Inflammatory macrophage (primary cell): ENCODE measurements around the gene MBNL2.

Experiments used
- DNase-seq, 2 donors: peaks; one replicate each; pipeline ENCODE4 v3.0.0-alpha.2; 2020 to 2022

The MBNL2 gene

DNA sequence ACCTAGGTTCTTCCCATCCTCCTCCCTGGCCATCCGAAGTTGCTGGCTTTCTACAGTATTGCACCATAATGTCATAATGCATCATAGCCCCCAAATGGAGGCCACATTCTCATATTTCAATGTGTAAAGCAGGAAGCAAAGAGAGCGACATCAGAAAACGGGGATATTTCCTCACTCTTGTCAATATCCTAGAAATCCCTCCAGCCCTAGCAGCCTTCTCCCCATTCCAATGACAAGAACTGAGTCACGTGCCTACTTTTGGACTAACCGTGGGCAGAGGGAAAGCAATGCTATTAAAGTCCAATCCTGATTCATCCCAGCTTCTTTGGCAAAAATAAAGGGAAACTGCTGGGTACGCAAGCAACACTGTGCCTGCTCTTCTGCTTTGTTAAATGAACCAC is 207.5 kb downstream of the MBNL2 start:
- DNase-seq = peak; percentile 21 to 37

DNA sequence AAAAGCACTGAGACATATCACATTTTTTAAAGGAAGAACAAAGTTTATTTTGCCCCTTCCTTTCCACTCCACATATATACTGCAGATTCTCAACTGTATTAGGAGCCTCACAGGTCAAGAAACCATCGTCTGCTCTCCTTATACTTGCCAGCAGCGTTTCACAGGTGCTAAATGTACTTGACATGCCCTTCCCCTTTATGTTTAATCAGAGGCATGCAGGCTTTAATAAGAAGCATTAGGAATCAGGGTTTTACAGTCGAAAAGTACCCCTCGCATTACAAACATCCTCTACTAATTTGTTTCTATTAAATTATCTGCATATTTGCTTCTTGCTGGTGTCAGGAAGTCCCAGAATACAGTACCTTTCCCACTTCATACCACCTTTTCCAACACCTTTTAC is 208.2 kb downstream of the MBNL2 start:
- no peak for DNase-seq

DNA sequence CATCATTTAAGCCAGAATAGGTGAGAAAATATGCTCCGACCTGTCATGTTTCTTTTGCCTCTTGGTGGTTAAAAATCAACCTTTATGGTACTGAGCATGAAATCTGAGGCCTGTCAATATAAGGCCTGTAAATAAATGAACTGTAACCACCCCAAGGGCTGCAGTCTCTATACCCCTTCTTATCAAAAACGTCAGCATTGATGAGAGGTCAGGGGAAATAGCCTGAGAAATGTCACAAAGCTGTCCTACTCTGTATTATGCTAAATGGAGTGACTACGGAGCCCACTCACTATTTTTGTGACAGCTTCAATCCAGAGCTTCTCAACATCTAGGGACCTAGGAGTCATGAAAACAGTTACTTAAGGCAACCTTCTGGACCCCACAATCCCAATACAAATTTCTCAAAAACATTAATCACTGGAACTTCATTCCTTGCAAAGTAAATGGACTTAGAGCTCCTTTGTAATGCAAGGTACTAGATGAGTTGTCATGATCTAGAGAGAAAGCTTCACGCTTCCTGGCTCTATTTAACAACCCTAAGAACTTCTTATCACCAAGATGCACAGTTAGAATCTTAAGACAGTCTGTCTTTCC is 209.1 kb downstream of the MBNL2 start:
- no peak for DNase-seq

DNA sequence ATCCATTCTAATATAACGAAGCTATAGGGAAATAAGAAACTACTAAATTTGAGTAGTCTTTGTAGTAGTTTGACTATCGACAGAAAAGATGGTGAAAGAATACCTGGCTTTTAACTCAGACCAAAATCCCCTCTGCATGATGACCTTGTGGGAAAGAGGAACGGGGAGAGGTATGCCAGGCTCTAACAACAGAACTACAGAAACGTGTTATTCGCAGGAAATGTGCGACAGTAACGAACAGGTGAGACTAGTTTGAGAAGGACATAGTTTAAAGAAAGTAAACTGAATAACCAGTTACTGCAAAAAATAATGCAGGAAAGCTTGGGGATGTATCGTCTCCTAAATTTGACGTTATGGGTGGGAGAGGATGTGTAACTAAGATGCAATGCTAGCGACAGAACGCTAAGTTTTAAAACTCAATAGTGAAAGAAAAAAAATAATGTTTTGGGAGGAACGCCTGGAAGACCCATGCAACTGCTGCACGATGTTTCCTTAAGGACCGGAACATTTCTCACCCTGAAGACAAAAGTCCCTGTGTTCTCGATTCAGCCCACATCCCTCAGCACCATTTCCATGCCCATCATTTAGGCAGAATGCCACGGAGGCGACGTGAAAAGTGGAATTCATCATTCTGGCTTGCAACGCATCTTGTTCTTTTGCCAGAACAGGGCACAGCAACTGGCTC is 210.2 kb downstream of the MBNL2 start:
- DNase-seq = no peak

DNA sequence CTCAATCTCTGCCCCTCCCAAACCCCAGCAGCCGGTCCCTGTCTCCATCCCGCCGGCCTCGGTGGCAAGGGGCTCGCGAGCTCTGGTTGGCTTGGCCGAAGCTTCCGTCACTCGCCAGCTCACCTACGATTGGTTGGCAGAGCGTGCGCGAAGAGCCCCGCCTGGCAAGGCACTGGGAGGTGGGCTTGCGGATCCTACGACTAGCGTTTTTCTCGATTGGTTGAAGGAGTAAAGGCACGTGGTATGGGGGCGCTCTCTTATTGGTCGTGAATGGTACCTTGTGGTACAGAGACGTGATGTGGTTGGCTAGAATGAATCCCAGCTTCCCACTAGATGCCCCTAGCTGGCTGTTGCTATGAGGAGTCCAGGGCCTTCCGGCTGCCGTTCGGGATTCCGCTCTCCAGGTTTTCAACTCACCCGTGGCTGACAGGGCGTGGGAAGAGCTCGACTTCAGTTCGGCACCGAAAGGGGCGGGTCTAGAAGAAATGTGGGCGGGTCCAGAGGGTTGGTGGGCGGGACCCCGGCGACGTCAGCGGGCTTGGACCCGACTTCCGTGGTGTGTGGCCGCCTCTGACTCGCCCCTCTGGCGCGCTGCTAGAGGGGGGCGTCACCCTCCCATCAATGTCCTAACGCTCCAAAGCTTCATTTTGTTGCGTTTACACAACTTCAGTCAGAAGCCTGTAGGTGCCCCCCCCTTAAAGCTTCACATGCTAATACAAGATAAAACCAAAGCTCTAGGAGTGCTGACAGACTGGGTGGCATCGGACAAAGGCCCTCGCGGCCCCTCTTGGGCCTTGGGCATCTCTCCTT is 211.0 kb downstream of the MBNL2 start:
- peak; percentile 100 for DNase-seq

DNA sequence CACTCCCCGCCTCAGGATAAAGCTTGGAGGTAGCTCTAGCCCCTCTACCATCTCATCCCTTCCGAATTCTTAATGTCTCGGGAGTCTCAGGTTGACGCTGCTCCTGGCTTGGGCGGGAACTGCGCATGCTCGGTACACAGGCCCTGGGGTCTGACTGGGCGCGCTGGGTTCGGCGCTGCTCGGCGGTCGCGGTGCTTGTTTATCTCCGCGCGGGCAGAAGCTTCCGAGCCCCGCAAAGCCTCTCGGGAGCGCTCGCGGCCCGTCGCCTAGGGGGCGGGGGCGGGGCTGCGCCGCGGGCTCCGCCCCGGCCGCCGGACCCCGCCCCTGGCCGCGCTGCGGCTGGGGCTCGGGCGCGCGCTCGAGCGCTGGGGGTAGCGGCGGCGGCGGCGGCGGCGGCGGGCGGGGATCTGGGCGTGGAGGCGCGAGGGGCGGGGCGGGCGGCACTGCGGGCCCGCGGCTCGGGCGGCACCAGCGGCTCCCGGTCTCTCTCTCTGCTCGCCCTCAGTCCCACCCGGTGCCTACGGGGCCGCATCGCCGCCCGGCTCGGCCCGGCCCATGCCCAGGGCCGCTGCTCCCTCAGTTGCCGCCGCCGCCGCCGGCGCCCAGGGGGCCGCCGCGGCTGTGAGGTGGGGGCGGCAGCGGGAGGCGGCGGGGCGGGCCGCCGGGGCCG is 211.7 kb downstream of the MBNL2 start, which contains the start of gene RAP2A:
Gene RAP2A, plus strand, starts transcription at position 443 of the 670 bp plus-strand sequence. CDS start 302 bp downstream, outside the sequence.
- peak; percentile 87 to 94 for DNase-seq

DNA sequence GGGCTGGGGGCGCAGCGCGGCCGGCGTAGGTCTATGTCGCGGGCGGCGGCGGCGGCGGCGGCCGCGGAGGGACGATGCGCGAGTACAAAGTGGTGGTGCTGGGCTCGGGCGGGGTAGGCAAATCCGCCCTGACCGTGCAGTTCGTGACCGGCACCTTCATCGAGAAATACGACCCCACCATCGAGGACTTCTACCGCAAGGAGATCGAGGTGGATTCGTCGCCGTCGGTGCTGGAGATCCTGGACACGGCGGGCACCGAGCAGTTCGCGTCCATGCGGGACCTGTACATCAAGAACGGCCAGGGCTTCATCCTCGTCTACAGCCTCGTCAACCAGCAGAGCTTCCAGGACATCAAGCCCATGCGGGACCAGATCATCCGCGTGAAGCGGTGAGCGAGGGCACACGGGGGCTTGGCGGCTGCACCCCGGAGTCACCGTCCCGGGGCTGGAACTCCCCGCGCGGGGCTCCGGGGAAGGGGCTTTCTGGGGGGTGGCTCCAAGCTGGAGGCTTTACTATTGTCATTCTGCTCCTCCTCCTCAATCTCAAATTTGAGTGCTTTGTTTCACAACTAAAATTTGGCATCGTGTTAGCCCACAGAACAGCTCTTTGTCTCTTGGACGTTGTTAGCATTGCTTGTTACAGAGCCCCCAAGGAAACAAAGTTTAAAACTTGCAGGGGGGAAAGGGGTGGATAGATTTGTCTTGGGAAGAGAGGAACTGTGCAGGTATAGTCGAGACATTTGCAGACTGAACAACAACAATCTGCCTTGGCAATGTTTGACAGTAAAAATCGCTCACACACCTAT is 212.5 kb downstream of the MBNL2 start:
- peak; percentile 18 to 31 for DNase-seq

DNA sequence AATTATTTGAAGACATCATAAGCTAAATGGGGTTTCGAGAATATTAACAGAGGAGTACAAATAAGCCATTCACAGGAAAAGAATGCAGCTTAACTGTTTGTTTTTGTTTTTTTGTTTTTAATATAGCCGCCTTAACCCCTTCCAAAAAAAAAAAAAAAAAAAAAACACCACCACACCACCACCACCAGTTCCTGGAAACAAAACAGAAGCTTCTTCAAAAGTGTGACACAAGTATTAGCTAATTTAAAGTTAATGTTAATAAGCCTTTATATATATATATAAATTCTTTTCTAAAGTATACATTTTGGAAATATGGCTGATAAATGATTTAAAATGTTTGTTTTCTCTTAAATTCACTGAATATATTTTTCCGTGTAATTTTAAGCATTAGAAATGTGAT is 213.2 kb downstream of the MBNL2 start:
- DNase-seq = peak in 1 of 2 donors; percentile 37

DNA sequence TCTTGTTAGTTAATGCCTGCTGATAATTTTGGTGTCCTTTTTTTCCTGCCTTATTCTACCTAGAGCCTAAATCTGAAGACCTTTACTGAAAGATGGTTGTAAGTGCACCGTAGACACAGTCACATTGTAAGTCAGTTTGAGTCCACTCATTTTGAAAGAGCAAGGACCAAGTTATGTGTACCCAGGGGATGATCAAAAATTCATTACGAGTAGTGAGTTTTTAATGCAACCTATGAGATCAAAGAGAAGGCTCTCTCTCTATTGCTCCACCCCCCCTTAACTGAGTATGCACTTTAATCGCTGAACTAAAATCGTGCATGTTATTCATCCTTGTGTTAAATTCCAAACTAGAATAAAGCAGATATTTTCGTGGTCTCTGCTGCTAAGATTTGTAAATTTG is 213.7 kb downstream of the MBNL2 start:
- no peak for DNase-seq

DNA sequence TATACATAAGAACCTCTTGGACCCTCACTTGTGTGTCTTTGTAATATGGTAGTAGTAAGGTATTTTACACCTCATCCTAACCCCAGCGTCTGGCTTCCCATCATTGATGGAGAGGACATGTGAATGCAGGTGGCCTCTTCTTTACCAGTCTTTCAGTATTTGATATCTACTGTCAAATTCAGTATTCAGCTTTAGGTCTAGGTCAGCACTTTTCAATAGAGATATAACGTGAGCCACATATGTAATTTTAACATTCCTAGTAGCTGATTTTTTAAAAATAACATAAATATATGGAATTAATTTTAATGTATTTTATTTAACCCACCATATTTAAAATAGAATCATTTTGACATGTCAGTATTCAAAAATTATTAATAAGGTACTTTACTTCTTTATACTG is 214.7 kb downstream of the MBNL2 start:
- no peak for DNase-seq

DNA sequence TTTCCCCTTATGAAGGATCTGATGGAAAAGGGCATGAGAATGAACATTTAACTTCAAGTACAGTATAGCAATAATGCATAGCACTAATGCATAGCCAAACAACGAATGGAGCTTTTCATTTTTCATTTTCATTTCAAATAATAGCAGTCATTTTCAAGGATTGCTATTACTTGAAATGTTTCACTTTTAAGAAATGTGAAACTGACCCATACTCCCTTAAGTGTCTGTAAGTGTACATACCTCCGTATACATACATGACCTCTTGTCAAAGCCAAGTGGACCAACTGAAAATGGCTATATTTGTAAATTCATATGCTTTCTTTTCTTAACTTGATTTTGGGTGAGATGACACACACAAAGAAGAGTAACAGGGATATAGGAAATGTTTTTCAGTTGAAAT is 215.6 kb downstream of the MBNL2 start:
- DNase-seq = no peak

DNA sequence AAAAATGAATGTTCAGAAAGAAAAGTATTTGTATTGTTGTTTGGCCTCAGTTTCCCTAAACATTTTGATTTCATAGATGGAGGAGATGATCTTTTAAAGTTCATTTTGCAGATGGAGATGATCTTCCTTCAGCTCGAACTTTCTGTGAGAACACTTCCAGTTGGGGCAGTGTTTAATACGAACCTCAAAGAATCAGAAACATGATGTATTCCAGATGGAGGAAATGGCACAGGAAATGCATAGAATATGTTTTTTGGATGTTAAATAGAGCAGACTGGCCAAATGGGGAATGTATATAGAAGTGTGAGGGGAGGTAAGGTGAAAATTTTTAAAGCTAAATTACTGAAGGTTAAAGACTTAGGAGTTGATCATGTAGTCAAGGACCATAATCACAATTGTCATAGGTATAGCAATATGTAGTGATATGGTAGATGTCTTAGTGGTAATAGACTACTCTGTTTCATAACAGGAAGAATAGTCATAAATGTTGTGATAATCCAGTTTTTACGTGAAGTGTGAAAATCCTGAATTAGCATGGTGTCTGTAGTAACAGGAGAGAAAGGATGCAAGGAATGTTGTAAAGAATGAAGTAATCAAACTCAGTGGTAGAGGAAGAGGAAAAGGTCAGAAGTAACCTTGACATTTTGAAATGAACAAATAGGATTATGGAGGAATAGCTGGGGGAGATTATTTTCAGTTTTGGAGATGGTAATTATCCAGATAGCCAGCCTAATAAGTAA is 216.9 kb downstream of the MBNL2 start:
- no peak for DNase-seq

DNA sequence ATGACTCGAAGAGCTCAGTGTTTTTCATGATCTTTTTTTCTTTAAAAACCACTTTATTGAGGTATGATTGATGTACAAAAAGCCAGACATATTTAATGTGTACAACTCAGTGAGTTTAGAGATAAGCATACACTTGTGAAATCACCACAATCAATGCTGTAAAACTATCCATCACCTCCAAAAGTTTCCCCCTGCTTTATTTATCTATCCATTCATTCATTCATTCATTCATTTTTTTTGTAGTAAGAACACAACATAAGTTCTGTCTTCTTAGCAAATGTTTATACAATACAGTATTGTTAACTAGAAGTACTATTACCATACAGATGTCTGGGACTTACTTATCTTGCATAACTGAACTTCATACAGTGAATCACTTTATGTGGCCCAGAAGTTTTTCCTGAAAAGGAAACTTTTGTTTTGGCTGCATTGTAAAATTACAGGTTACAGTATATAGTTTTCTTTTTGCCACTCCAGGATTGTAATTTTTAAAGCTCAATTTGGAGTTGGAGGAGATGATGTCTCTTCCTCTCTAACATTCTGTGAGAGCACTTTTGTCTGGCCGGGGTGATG is 218.6 kb downstream of the MBNL2 start:
- DNase-seq = no peak

DNA sequence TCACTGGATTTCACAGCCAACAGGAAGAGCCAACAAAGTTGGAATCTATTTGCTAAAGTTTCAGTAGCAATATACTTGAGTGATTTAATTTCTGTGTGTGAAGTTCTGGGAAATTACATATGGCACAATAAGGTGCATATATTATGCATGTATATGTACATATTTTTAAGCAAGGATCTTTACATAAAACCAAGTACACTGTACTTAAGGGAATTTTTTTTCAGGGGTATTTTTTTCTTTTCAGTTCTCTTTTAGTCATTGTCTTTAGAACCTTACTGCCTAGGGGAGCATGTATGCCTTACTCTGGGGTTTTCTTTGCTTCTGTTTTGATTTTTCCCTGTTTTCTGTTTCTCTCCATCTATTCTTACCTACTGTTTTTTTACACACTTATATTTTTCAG is 219.2 kb downstream of the MBNL2 start:
- no peak for DNase-seq
